Fibroblast of lung (primary cell): Measurements from ENCODE around the gene TLE1. TPM values are rescaled to one million over a fixed set of nuclear protein-coding genes. Genes with fewer than 3 reads are reported as not detected.
"Not testable (repeated sequence)": the region's sequence is repeated elsewhere in the genome, so short reads cannot be mapped to it uniquely, and the experiment has no call there.

ENCODE experiments used
- DNase-seq, 2 donors: peaks; one replicate each; pipeline versions ENCODE4 v3.0.0 to v3.0.0-alpha.2; 2010; ENCODE audit warnings: low read depth in 2 of 2
- H2AFZ ChIP-seq: 2 replicates; pipeline ENCODE4 v1.5.1; 2012; ENCODE audit warnings: low read length, control low read depth, inconsistent platforms
- H3K27ac ChIP-seq: 2 replicates; pipeline ENCODE4 v1.5.1; 2011; ENCODE audit warnings: low read length, control low read depth; ENCODE audit not compliant: insufficient read depth
- H3K27me3 ChIP-seq: 2 replicates; pipeline ENCODE4 v1.5.1; 2011; ENCODE audit warnings: mild to moderate bottlenecking, low read length; ENCODE audit not compliant: control insufficient read depth, insufficient read depth
- H3K36me3 ChIP-seq: 2 replicates; pipeline ENCODE4 v1.5.1; 2011; ENCODE audit warnings: low read length; ENCODE audit not compliant: control insufficient read depth, insufficient read depth
- H3K4me1 ChIP-seq: 2 replicates; pipeline ENCODE4 v1.5.1; 2011; ENCODE audit warnings: low read length; ENCODE audit not compliant: control insufficient read depth, insufficient read depth; ENCODE audit errors: extremely low read depth
- H3K4me2 ChIP-seq: 2 replicates; pipeline ENCODE4 v1.5.1; 2011; ENCODE audit warnings: low read length, control low read depth; ENCODE audit not compliant: insufficient read depth; ENCODE audit errors: extremely low read depth
- H3K4me3 ChIP-seq, 4 experiments: fragments of 200-600 bp in 1 of 4; sonication (generic) in 1 of 4; replicated peaks in 1 of 4; 2 replicates each; pipeline ENCODE4 v1.5.1; 2011 to 2016; ENCODE audit warnings: low read length in 4 of 4, low read depth in 3 of 4, mild to moderate bottlenecking in 3 of 4, control low read depth in 2 of 4, inconsistent platforms in 1 of 4, mixed read lengths in 1 of 4; ENCODE audit not compliant: insufficient read depth in 1 of 4; ENCODE audit errors: control extremely low read depth in 1 of 4
- H3K79me2 ChIP-seq: 2 replicates; pipeline ENCODE4 v1.5.1; 2012; ENCODE audit warnings: mild to moderate bottlenecking, low read length, inconsistent platforms; ENCODE audit not compliant: control insufficient read depth, insufficient read depth
- H3K9ac ChIP-seq: 2 replicates; pipeline ENCODE4 v1.5.1; 2011; ENCODE audit warnings: mild to moderate bottlenecking, low read length, control low read depth; ENCODE audit not compliant: insufficient read depth
- H3K9me3 ChIP-seq: 2 replicates; pipeline ENCODE4 v1.5.1; 2012; ENCODE audit warnings: low read depth, low read length; ENCODE audit not compliant: control insufficient read depth, insufficient read depth
- H4K20me1 ChIP-seq: 2 replicates; pipeline ENCODE4 v1.5.1; 2011; ENCODE audit warnings: low read length; ENCODE audit not compliant: control insufficient read depth, insufficient read depth; ENCODE audit errors: extremely low read depth
- EZH2 ChIP-seq: IDR thresholded peaks from 2 replicates; pipeline ENCODE4 v1.5.1; 2012; ENCODE audit warnings: low read length, control low read depth, mild to moderate bottlenecking; ENCODE audit errors: missing control alignments
- polyA plus RNA-seq, 2 donors: library from polyadenylated mRNA; depleted of rRNA in 1 of 2; stranded (reverse) in 1 of 2; unstranded in 1 of 2; fragments of >200 nt; gene quantifications; 2 replicates each; pipeline ENCODE4 v1.2.1, GENCODE V29; 2011 to 2012; ENCODE audit warnings: missing spikeins in 1 of 2
- total RNA-seq: library from RNA; depleted of rRNA; stranded (reverse); fragments of >200 nt; gene quantifications from 2 replicates; pipeline ENCODE4 v1.2.1, GENCODE V29; 2014
- TF ChIP-seq, protein P1 (sequence below), 2 donors: IDR thresholded peaks in 1 of 2; conservative IDR thresholded peaks in 1 of 2; 1 replicate in 1 of 2; 2 replicates in 1 of 2; pipeline ENCODE4 v1.5.1; 2011 to 2012; ENCODE audit warnings: low read length in 2 of 2, control low read depth in 1 of 2, inconsistent platforms in 1 of 2, low read depth in 1 of 2, mild to moderate bottlenecking in 1 of 2

The TLE1 gene
- total and polyA plus RNA-seq, 2 donors (not counting 1 experiment from before 2014, with no cell fraction given): 29.3 to 29.7 TPM

DNA sequence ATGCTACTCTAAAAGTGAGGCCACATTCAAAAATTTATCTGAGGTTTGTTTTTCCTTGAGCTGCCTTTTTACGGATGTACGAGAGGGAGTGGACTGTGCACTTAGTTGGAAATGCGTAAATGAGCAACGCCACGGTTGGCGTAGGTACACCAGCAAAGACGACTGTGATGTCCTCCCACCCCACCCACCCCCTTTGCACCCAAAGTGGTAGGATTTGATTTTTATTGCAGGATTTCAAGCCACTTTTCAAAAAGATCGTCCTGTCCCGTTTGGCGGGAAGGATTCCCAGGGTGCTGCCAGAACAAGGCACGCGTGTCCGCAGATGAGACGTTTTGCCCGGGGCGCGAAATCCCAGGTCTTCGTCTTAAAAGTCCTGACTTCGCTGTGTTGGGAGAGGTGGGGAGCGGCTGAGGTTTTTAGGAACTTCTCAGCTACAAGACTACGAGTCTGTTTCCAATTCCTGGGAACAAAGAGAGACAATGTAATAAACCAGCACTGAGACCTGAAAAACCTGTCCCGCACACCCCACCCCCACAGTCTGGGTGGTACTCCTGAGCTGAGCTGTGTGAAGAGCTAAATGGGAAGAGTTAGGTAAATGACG is 1.0 kb upstream of the TLE1 start:
- H2AFZ ChIP-seq: peak overlapping the region; percentile 57
- TF ChIP-seq, protein P1, sequence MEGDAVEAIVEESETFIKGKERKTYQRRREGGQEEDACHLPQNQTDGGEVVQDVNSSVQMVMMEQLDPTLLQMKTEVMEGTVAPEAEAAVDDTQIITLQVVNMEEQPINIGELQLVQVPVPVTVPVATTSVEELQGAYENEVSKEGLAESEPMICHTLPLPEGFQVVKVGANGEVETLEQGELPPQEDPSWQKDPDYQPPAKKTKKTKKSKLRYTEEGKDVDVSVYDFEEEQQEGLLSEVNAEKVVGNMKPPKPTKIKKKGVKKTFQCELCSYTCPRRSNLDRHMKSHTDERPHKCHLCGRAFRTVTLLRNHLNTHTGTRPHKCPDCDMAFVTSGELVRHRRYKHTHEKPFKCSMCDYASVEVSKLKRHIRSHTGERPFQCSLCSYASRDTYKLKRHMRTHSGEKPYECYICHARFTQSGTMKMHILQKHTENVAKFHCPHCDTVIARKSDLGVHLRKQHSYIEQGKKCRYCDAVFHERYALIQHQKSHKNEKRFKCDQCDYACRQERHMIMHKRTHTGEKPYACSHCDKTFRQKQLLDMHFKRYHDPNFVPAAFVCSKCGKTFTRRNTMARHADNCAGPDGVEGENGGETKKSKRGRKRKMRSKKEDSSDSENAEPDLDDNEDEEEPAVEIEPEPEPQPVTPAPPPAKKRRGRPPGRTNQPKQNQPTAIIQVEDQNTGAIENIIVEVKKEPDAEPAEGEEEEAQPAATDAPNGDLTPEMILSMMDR (conservative IDR thresholded peaks at IDR 0.05 in 1 of 2, IDR thresholded peaks at IDR 0.05 in 1 of 2; ENCODE audit: low read depth in 1 of 2, low read length in 2 of 2): no peak
- TF ChIP-seq EZH2: no peak
- peaks cover 31% of the 10 kb centered on the region for H3K79me2 ChIP-seq
- peaks cover 3% of the 10 kb centered on the region for H4K20me1 ChIP-seq
- H3K4me3 ChIP-seq: peak overlapping the region; percentile 63 to 73 (median 70)
- peak in 1 of 2 donors; percentile 41 for DNase-seq
- H3K27me3 ChIP-seq: no peaks in the 10 kb centered on the region
- H3K4me2 ChIP-seq: peak overlapping the region; percentile 87
- peak overlapping the region; percentile 64 for H3K27ac ChIP-seq
- peaks cover 17% of the 10 kb centered on the region for H3K4me1 ChIP-seq
- H3K36me3 ChIP-seq: no peaks in the 10 kb centered on the region
- peak overlapping the region; percentile 44 for H3K9ac ChIP-seq
- H3K9me3 ChIP-seq: no peaks in the 10 kb centered on the region

DNA sequence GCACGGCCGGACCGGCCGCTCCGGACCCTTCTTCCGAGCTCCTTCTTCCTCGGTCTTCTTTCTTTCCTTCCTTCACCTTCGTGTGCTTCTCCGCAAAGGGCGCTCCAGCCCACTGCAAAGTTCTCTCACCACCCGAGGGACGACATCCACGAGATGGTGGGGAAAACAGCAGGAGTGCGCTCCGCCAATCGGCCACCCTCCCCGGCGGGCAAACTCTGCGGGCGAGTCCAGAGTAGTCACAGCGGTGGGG is 329 bp downstream of the TLE1 start:
- H3K27ac ChIP-seq: peak overlapping the region; percentile 81
- H3K9ac ChIP-seq: peak overlapping the region; percentile 82
- H3K4me2 ChIP-seq: peak overlapping the region; percentile 32
- not testable (repeated sequence) for H2AFZ ChIP-seq, DNase-seq, H3K9me3 ChIP-seq, H3K36me3 ChIP-seq, H3K27me3 ChIP-seq, H4K20me1 ChIP-seq
- peak overlapping the region; percentile 58 to 88 (median 80) for H3K4me3 ChIP-seq
- H3K79me2 ChIP-seq: peaks cover 38% of the 10 kb centered on the region
- peaks cover 12% of the 10 kb centered on the region for H3K4me1 ChIP-seq

DNA sequence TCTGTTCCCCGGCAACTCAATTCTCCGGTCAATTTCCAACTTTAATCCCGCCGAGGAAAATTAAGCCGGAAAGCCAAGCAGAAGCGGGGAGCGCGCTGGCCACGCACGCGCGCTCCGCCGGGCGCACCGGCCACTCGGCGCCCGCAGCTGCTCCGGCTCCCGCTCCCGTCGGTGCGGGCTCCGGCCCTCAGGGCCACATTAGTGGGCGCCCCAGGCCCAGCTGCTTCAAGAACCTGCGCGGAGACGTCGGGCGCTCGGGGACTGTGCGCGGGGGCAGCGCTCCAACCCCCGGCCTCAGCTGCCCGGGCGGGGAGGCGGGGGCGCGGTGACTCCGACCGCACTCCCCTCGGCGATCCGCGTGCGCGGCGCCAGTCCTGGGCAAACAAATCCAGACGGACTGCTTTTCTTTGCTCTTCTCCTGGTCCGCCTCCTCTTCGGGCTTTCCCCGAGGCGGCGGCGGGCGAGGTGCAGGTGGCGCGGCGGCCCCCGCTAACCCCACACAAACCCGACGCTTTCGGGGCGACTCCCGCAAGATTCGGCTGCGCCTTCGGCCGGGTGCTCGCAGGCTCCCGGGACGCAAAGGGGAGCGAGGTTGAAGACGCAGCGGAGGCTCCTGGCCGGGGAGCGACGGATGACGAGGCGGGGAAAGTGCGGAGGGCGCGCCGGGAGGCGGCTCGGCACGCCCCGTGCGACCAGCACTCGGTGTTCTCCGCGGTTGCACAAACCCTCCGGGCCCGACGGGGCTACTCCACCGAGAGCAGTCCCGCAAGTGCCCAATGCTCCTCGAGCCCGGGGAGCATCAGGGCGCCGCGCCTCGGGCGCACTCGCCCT is 870 bp downstream of the TLE1 start:
- peak; percentile 55 to 57 for DNase-seq
- Histone ChIP-seq H3K4me2 (peak overlapping the region; percentile 32), H3K4me3 (peak overlapping the region; percentile 75 to 88 (median 86)), H3K79me2 (peaks cover 42% of the 10 kb centered on the region), H3K27ac (peak overlapping the region; percentile 81), H3K9ac (peak overlapping the region; percentile 82)
- not testable (repeated sequence) for H3K4me1 ChIP-seq, H3K27me3 ChIP-seq, H3K9me3 ChIP-seq, H4K20me1 ChIP-seq, H3K36me3 ChIP-seq, H2AFZ ChIP-seq
